ENCODE results near the gene HEPACAM.

HEPACAM gene

DNA sequence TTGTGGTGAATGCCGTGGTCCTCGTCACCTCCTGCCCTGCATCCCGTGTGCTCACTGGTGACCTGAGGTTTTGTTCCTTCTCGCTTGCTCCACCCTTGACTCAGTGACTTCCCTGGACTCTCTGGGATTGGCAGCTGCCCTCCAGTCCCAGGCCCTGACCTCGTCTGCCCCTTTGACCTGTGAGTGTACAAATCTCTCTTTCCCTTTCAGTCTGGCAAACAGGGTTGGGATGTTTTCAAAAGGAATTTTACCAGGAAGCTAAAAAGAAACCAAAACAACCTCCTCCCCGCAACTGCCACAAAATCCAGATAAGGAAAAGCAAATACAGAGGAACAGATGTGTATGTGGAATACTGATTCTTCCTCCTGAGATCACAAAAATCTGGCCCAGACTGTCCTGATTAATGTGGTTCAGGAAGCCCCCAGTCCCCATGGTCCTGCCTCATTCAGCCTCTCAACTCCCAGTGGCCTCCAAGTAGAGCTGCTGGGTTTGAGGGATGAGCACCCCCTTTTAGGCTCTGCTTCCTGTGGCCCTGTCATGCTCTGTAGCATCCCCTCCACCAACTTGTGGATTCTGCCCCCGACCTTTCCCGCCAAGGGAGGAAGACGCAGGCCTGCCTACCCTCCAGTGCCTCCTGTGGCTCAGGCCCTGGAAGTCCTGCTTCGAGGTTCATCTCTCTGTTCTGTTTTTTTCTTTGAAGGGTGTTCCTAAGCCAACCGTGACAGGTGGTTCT lies 53.3 kb downstream of the HEPACAM start:
- DNase-seq (ENCODE audit: low read depth) = no peak

DNA sequence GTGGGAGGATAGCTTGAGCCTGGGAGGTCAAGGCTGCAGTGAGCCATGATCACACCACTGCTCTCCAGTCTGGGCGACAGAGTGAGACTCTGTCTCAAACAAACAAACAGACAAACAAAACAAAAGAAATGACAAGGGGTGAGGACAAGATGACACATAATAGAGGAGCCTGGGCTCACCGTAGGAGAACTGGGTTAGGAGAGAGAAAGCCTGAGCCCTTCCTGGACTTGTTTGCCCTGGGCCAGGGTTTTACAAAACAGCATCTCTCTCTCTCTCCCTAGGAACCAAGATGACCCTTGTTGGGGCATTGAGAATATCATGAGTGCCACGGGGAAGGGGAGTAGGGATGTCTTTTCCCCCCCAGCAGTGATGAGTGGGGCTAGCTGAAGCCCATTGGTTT lies 54.9 kb downstream of the HEPACAM start:
- DNase-seq (ENCODE audit: low read depth) = no peak

DNA sequence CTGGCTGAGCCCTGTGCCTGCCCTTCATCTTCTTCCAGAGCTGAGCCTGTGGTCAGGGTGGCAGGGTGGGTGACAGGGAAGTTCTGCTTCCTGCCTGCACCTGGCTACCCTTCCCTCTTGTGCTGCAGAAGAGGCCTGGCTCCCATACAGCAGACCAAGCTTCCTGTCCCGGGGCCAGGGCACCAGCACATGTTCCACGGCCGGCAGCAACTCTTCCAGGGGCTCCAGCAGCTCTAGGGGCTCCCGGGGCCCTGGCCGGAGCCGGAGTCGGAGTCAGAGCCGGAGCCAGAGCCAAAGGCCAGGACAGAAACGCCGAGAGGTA lies 55.6 kb downstream of the HEPACAM start:
- no peak for DNase-seq (ENCODE audit: low read depth)

DNA sequence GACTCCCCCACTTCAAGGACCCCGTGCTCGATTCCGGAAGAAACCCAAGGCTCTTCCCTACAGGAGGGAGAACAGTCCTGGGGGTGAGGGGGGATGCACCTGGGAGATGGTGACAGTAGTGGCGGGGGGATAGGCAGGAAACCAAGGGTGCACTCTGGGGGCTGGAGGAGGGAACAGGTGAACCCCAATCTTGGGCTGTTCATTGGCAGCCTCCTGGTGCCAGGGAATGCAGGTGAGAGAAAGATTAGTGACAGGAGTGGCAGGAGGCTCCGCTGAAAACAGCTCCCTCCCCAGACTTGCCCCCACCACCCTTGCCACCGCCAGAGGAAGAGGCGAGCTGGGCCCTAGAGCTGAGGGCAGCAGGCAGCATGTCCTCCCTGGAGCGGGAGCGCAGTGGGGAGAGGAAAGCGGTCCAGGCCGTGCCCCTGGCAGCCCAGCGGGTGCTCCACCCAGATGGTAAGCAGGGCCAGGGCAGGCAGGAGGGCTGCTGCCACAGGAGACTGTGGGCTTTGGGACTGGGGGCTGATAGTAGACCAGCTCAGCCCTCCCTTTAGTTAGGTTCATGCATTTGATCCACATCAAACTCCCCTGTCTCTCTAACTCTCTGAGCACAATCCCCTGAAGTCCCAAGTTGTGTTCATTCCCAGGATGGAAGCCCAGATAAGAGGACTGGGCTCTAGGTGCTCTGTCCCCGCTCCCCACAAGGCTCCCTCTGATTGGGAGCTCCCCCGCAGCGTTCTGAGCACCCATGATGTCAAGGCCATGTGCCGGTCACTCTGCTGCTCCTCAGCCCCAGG lies 56.2 kb downstream of the HEPACAM start:
- no peak for DNase-seq (ENCODE audit: low read depth)

DNA sequence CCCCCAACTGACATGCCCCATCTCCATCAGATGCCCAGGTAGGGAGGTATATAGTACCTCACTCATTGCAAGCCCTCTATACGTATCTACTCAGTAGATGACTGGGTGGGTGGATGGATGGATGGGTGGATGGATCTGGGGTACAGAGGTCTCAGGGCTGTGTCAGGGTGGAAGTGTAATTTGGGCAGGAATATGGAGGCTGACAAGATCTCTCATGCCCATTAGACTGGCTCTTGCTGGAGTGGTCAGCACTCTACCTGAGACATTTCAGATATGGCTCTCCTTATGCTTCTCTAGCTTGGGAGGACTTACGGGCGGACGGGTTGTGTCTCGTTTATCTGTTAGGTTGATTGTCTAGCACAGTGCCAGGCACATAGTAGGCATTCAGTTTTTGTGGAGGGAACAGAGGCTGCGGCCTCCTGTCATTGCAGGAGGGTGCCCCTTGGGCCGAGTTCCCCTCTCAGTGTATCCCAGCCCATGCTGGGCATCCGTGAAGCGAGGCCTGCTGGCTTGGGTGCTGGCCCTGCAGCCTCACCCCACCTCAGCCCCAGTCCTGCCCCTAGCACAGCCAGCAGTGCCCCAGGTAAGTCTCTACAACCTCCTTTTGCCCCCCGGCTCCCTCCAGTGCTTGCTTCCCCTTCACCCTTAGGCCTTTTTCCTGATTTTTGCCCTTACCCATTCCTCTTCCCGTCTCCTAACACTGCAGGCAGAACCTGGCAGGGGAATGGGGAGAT lies 56.9 kb downstream of the HEPACAM start:
- DNase-seq (ENCODE audit: low read depth) = no peak

DNA sequence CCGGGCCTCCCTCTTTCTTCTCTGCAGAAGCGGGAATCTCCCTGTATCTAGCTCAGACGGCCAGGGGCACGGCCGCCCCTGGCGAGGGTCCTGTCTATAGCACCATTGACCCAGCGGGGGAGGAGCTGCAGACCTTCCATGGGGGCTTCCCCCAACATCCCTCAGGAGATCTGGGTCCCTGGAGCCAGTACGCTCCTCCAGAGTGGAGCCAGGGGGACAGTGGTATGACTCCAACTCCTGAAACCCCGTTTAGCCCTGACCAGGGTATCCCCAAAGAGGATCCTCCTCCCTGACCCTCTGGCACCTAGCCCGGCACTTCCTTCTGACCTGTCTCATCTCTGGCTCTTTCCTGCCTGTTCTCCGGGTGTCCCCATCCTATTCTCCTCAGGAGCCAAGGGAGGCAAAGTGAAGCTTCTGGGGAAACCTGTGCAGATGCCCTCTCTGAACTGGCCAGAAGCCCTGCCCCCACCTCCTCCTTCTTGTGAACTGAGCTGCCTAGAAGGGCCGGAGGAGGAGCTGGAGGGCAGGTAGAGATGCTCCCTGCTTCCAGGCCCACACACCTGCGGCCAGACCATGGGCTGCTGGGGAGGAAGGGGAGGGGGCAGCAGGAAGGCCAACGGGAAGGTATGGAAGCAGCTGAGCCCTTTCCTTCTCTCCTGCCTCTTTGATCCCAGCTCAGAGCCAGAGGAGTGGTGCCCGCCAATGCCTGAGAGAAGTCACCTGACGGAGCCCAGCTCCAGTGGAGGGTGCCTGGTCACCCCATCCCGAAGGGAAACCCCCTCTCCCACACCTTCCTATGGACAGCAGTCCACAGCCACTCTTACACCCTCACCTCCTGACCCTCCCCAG lies 57.7 kb downstream of the HEPACAM start:
- no peak for DNase-seq (ENCODE audit: low read depth)

DNA sequence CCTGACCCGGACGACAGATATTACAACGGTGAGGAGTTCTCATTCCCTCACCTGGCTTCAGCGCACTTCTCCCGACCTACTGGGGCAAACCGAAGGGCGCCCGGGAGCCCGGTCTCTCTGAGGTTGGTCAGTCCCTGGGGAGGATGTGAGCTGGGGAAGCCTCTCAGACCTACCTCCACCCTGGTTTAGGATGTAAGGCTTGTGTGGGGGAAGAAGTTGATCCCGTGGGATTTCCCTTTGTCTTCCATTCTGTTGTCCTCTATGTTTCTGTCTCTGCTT lies 58.3 kb downstream of the HEPACAM start:
- no peak for DNase-seq (ENCODE audit: low read depth)

DNA sequence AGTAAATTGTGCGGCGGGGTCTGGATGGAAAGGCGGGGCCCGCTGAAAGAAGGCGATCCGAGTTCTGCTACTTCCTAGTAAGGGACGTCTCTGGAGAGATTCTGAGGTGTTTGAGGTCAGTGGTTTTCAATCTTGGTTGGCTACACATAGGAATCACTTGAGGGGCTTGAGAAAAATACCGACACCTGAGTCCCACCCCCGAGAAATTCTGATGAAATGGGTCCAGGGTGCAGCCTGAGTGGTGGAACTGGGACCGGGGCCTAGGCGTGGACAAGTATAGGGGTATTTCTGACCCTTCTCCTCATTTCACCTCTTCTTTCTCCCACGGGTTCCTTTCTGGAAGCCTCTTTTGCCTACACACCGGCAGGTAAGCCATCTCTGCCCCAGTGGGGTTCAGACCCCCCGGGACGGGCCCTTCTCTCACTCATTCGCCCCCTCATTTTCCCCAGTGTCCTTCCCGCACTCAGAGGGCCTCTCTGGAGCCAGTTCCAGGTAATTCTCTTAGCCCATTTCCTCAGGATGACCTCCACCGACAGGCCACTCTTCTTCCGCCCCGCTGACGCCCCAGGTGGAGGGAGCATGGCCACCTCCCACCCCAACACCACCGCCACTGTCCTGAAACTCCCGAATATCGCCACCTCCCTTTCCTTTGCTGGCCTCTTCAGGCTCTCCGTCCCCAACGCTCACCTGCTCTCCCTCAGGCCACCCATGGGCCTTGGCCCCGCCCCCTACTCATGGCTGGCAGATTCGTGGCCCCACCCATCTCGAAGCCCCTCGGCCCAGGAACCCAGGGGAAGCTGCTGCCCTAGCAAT lies 58.8 kb downstream of the HEPACAM start:
- no peak for DNase-seq (ENCODE audit: low read depth)

DNA sequence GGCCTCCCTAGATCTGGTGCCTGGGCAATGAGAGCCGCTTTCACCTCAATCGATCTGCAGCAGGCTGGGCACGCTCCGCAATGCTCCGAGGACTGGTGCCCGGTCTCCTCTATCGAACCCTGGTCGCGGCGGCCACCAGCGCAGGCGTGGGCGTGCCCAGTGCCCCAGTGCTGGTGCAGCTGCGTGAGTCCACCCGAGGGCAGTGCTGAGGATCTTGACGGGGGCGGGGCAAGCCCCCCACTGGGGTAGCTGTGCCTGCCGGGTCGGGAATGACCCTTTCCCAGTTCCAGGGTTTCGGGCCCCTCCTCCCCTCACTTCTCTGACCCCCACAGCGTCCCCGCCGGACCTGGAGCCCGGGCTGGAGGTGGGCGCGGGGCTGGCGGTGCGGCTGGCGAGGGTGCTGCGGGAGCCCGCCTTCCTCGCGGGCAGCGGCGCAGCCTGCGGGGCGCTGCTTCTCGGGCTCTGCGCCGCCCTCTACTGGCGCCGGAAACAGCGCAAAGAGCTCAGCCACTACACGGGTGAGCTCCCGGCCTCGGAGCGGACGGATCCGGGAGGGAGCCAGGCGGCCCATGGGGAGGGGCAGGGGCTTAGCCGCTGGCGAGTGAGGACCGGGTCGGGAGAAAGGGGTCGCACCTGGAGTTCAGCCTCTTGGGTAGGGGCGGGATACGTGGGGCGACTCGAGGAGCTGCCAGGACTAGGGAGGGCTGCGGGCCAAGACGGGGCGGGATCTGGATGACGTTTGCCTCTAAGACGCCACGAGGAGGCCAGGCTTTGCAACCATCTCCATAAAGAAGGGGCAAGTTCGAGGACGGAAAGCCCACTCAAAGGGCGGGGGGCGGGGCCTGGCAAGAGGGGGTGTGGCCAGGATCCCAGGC lies 59.7 kb downstream of the HEPACAM start:
- peak; percentile 75 for DNase-seq (ENCODE audit: low read depth)

DNA sequence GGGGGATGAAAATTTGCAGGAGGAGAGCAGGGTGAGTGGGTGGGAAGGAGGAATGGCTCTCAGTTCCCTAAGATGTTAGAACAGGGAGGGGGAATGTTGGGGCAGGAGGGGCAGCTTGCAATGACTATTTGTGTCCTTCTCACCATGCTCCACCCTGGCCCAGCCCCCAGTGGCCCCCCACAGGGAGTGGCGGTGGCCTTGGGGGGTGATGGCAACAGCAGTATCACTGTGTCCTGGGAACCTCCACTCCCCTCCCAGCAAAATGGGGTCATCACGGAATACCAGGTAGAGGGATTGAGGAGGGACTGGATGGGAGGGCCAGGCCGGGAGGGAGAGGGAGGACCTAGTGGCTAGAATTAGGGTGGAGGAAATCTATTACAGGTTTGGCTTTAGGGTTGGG lies 60.4 kb downstream of the HEPACAM start:
- DNase-seq (ENCODE audit: low read depth) = no peak

DNA sequence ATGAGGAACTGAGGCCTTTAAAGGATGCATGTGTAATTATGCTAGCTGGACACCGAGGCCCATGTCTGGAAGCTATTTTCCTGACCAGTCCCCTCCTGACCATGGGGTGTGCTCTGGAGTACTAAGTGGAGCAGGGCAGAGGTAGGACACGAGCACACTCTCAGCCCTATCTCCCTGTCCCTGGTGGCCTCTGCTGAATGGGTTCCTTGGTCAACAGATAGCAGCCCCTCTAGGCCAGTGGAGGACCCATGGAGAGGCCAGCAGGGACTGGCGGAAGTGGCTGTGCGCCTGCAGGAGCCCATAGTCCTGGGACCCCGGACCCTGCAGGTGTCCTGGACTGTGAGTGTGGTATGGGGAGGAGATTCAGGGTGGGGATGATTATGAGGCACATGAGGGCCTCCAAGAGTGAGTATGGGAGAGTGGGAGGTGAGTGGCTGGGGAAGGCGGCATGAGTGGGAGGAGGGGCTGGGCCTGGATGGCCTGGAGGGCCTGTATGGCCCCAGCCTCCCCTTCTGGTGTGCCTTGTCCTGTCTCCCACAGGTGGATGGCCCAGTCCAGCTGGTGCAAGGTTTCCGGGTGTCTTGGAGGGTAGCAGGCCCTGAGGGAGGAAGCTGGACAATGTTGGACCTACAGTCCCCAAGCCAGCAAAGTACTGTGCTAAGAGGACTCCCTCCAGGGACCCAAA lies 61.1 kb downstream of the HEPACAM start:
- no peak for DNase-seq (ENCODE audit: low read depth)

DNA sequence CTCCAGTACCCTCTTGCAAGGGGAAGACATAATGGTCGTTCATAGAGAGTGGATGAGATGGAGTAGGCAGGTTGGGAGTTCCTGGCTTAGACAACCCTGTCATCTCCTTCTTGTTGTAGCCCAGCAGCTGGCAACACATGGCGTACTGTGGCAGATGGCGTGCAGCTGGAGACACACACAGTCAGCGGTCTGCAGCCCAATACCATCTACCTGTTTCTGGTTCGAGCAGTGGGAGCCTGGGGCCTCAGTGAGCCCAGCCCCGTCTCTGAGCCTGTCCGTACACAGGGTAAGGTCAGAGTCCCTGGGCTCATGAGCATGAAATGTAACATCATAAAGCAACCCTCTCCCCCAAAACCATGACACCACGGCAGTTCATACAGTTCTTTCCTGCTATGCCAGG lies 61.9 kb downstream of the HEPACAM start:
- DNase-seq (ENCODE audit: low read depth) = no peak

DNA sequence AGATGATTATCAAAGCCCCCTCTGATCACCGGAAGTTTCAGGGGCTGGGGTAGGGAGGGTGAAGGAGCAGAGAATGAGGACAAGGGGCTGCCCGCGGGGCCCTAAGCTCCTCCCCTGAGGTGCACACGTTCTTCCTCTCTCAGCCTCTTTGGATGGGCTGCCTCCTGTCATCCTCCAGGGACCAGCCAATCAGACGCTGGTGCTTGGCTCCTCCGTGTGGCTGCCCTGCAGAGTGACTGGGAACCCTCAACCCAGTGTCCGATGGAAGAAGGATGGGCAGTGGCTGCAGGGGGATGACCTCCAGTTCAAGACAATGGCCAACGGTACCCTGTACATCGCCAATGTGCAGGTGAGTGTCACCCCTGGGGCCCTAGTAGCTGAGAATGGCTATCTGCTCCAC lies 63.1 kb downstream of the HEPACAM start:
- no peak for DNase-seq (ENCODE audit: low read depth)

DNA sequence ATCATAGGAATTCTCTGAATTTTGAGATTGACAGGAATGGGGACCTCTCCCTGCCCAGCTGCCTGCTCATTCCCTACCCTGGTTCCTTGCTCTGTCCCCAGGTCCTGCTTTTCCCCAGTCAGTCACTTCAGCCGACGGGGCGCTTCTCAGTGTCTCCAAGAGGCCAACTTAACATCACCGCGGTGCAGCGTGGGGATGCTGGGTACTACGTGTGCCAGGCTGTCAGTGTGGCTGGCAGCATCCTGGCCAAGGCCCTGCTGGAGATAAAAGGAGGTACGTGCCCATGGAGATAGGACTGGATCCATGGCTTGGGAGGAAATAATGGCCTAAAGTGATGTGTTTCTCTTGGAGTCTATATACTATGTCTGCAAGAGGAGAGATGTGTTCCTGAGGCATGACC lies 63.6 kb downstream of the HEPACAM start:
- no peak for DNase-seq (ENCODE audit: low read depth)

DNA sequence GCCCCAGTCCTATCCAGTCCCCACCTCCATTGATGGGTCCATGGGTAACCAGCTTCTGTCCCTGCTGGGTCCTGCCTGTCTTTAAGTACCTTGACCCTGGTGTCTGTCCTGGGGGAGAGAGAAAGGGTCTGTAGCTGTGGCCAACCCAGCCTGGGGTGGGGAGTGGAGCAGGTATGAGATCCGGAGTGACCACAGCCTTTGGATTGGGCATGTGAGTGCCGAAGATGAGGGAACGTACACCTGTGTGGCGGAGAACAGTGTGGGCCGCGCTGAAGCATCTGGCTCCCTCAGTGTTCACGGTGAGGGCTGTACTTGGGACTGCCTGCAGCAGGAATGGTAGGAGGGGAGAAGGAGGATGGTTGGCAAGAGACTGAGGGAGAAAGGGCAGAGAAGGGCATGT lies 65.4 kb downstream of the HEPACAM start:
- no peak for DNase-seq (ENCODE audit: low read depth)

DNA sequence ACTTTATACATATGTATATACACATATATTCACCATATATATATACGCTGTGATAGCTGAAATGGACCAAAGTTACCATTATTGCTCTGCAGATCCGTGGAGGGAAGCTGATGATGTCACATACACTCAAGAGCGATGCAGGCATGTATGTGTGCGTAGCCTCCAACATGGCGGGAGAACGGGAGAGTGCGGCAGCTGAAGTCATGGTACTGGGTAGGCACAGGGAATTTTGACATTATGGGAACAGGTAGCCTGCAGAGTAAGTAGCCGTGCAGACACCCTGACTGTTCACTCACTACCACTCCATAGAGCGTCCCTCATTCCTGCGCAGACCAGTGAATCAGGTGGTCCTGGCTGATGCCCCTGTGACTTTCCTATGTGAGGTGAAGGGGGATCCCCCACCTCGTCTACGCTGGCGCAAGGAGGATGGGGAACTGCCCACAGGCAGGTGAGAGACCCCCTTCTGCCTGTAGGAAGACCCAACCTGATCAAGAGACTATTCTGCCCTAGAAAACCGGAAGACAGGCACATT lies 65.9 kb downstream of the HEPACAM start:
- DNase-seq (ENCODE audit: low read depth) = no peak

DNA sequence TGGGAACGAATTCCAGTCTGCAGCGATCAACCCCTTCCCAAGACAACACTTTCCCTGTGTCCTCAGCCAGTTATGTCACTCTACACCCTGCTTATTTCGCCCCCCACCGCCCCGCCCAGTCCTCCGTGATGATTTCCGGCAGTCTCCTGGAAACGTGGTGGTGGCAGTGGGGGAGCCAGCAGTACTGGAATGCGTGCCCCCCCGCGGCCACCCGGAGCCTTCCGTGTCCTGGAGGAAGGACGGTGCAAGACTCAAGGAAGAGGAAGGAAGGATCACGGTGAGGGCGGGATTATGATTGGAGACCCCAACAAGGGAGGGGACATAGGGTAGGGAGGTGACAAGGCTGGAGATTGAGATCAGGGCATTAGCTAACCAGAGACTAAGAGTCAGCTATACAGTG lies 66.5 kb downstream of the HEPACAM start:
- no peak for DNase-seq (ENCODE audit: low read depth)

Data from HS-5 (cell line).